Measurements from ENCODE around the gene LIMCH1.

Gene LIMCH1

DNA sequence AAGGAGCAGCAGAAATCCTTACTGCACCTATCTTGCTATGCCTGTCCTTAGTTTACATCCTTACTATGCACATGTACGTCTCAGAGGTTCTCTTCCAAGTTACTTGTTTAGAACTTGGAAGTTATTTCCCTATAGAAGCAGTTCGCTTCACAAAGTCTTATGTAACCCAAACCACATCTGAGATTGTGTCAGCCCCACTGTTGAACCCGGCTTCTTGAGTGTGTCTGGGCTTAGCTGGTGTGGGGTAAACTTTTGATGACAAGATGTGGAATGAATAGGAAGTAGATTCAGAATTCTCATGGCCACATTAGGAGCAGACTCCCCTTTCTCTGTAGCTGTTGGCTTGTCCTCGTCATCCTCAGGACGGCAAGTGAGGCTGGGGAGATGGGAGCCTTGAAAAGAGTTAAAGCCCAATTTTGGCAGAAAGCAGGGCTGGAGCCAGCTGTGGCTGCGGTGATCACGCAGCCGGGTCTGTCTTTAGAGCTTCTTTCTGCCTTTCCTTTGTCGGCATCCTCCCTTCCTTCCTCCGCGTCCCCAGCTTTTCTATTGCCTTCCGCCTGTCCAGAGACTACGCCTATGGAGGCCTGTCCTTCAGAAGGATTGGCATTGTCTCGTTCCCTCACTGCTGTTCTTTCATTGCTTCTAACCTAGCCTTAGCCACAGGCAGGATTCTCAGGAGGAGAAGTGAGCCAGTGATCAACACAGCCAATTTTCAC, 23.0 kb upstream of the LIMCH1 start:
- Mint-ChIP-seq H3K4me1 (ENCODE audit: low read depth) (no peaks in the 10 kb centered on the region), H3K9me3 (no peaks in the 10 kb centered on the region), H3K36me3 (ENCODE audit: low read depth) (no peaks in the 10 kb centered on the region), H3K27ac (no peak overlapping the region), H3K27me3 (no peaks in the 10 kb centered on the region), H3K4me3 (no peak overlapping the region)

DNA sequence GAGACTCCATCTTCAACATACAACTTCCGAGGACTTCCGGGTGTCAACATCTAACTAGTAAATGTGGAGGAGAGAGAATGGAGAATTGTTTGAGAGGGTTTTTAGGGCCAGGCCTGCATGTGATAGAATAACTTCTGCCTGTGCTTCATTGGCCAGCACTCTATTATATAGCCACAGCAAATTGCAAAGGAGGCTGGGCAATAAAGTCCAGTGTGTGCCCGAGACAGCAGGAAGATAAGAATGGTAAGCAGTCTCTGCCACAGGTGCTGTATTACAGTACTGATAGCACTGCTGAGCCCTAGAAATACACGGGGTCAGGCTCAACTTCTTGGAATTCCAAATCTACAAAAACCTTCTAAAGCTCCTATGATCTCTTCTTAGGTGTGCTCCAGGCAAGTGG, 20.8 kb upstream of the LIMCH1 start:
- no peak overlapping the region for H3K4me3 Mint-ChIP-seq
- H3K4me1 Mint-ChIP-seq (ENCODE audit: low read depth), result no peaks in the 10 kb centered on the region
- no peak overlapping the region for H3K27ac Mint-ChIP-seq
- no peaks in the 10 kb centered on the region for H3K36me3 Mint-ChIP-seq (ENCODE audit: low read depth)
- H3K9me3 Mint-ChIP-seq, result no peaks in the 10 kb centered on the region
- no peaks in the 10 kb centered on the region for H3K27me3 Mint-ChIP-seq

DNA sequence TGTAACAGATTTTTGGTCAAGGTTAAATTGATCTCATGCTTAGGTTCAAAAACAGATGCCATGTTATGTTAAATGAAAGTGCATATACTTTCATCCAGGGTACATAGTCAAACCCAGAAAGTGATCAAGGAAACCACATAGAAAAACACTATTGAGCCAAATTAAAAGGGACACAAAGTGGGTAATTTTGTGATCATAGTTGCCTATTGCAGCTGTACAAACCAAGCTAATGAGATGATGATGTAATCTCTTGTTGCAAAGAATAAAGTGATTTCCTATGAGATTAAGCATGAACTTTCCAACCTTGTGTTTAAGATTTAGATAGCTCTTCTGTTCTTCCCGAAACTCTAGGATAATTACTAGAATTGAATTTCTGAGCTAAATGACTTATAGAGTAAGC, 20.2 kb upstream of the LIMCH1 start:
- no peak overlapping the region for H3K27ac Mint-ChIP-seq
- H3K36me3 Mint-ChIP-seq (ENCODE audit: low read depth), result no peaks in the 10 kb centered on the region
- H3K9me3 Mint-ChIP-seq, result no peaks in the 10 kb centered on the region
- H3K4me3 Mint-ChIP-seq, result no peak overlapping the region
- H3K27me3 Mint-ChIP-seq, result no peaks in the 10 kb centered on the region
- H3K4me1 Mint-ChIP-seq (ENCODE audit: low read depth), result no peaks in the 10 kb centered on the region

DNA sequence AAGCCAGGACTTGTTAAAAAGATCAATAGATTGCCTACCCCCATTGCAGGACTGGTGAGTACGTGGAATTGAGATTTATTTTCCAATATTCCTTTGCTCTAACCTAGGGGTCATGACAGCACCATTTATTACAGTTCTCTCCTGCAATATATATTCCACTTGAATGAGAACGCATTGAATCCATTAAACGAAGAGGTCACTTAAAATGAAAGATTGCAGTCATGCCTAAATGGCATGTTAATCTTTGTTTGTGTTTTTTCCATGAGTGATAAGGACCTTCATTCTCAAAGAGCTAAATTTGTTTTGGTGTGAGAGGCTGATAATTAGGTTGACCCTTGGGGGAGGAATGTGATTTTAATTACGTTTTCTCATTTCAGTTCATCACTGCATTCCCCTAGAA, 13.5 kb upstream of the LIMCH1 start:
- H3K9me3 Mint-ChIP-seq, result peaks cover 6% of the 10 kb centered on the region
- H3K4me1 Mint-ChIP-seq (ENCODE audit: low read depth), result no peaks in the 10 kb centered on the region
- no peaks in the 10 kb centered on the region for H3K27me3 Mint-ChIP-seq
- H3K27ac Mint-ChIP-seq, result no peak overlapping the region
- no peak overlapping the region for H3K4me3 Mint-ChIP-seq
- no peaks in the 10 kb centered on the region for H3K36me3 Mint-ChIP-seq (ENCODE audit: low read depth)

DNA sequence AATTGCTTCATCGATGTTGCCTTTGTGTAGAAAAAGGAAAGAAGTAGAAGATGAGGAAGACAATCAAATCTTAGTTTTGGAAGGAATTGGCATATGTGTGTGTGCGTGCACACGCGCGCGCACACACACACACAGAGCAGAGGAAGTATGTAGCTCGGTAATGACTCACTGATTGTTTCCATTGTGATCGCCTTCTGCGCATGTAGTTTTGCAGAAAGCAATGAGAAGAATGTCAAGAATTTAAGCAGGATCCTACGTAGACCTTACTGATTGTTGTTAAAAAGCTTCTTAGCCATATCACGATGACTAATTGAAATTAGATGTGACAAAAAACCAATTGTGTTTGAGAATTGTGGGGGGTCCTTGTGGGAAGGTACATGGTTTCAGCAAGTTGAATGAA, 12.8 kb upstream of the LIMCH1 start:
- no peaks in the 10 kb centered on the region for H3K4me1 Mint-ChIP-seq (ENCODE audit: low read depth)
- no peak overlapping the region for H3K4me3 Mint-ChIP-seq
- no peak overlapping the region for H3K27ac Mint-ChIP-seq
- no peaks in the 10 kb centered on the region for H3K36me3 Mint-ChIP-seq (ENCODE audit: low read depth)
- H3K27me3 Mint-ChIP-seq, result no peaks in the 10 kb centered on the region
- H3K9me3 Mint-ChIP-seq, result peaks cover 6% of the 10 kb centered on the region

DNA sequence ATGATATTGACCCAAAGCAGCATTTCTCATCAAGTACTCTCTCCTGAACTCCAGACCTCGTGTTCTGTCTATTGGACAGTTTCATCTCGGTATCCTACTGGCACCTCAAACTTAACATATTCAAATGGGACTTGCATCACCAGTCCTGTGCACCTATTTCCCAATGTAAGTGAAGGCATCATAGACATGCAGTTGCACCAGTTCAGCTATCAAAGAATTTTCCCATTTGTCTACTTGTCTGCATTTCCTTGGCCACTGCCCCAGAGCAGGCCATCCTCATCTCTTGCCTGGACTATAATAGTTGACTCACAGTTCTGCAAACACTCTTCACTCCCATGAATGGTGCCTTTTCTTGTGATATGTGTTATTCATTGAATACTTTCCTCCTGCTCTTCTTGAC, 11.3 kb upstream of the LIMCH1 start:
- no peaks in the 10 kb centered on the region for H3K27me3 Mint-ChIP-seq
- no peaks in the 10 kb centered on the region for H3K36me3 Mint-ChIP-seq (ENCODE audit: low read depth)
- no peaks in the 10 kb centered on the region for H3K4me1 Mint-ChIP-seq (ENCODE audit: low read depth)
- no peak overlapping the region for H3K4me3 Mint-ChIP-seq
- H3K9me3 Mint-ChIP-seq, result peaks cover 6% of the 10 kb centered on the region
- no peak overlapping the region for H3K27ac Mint-ChIP-seq

DNA sequence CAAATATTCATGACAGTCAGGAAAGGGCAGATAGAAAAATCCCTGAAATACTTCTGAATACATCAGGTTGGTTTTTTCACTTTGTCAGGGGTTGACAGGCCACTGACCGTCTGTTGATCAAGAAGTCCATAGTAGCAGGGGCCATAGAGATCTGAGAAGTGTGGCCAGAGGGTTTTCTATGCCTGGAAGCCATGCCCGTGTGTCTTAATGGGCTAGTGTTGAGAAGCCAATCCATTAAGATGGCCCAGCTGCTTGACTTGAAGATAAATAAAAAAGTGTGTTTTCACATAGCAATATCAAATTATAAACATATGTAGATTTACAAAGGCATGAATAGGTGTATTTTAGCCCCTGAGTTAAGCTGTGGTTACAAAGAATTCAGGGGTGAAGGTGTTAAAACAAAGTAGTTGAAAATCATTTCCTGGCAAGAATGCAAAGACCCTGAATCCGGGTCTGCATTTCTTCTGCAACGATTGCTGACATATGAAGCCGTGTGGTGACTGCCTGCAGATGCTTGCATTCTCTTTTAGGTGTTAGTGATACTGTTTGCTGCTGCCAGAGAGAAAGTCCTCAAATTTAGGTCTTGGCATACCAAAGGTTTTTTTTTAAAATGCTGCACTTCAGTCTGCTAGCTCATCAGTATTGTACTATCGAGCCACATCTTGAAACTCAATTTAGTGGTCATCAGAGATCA, 9.3 kb upstream of the LIMCH1 start:
- Mint-ChIP-seq H3K4me3 (no peak overlapping the region), H3K9me3 (peaks cover 6% of the 10 kb centered on the region), H3K36me3 (ENCODE audit: low read depth) (no peaks in the 10 kb centered on the region)

DNA sequence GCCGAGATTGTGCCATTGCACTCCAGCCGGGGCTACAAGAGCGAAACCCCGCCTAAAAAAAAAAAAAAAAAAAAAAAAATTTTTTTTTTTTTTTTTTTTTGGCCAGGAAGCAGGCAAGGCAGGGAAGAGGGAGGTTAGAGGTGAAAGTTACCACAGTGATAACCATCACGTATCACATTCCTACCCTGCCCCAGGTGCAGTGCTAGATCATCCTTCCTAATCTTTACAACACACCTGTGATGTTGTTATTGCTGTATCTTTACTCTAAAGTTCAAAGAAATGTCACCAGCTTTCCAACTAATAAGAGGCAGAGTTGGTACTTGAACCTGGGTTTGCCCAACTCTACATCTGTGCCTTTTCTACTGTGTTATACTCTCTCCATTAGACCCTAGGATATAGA, 7.2 kb upstream of the LIMCH1 start:
- H3K4me3 Mint-ChIP-seq, result no peak overlapping the region
- H3K27ac Mint-ChIP-seq, result no peak overlapping the region
- no peaks in the 10 kb centered on the region for H3K4me1 Mint-ChIP-seq (ENCODE audit: low read depth)
- H3K27me3 Mint-ChIP-seq, result no peaks in the 10 kb centered on the region
- H3K9me3 Mint-ChIP-seq, result peaks cover 6% of the 10 kb centered on the region
- H3K36me3 Mint-ChIP-seq (ENCODE audit: low read depth), result no peaks in the 10 kb centered on the region

More for the DNA sequence above, 9.3 kb upstream of the LIMCH1 start:
- Mint-ChIP-seq H3K27ac (no peak overlapping the region), H3K4me1 (ENCODE audit: low read depth) (no peaks in the 10 kb centered on the region), H3K27me3 (no peaks in the 10 kb centered on the region)

DNA sequence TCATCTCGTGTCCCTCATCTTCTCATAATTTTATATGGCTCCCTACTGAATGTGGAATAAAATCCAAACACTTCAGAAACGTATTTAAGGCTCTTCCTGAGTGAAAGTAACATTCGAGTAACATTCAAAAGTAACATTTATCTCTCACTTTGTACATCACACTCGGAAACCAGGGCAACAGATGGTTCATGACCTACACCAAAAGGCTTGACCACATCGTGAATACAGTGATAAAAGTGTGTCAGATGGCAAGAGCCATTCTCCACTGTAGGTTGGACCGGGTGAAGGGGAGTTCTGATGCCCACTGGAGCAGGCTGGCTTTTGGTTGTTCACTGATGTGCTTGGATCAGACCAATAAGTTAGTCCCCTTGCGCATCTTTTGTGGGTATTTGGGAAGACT, 5.6 kb upstream of the LIMCH1 start:
- Mint-ChIP-seq H3K4me3 (no peak overlapping the region), H3K36me3 (ENCODE audit: low read depth) (no peaks in the 10 kb centered on the region), H3K27ac (no peak overlapping the region), H3K27me3 (no peaks in the 10 kb centered on the region), H3K4me1 (ENCODE audit: low read depth) (no peaks in the 10 kb centered on the region), H3K9me3 (no peaks in the 10 kb centered on the region)

DNA sequence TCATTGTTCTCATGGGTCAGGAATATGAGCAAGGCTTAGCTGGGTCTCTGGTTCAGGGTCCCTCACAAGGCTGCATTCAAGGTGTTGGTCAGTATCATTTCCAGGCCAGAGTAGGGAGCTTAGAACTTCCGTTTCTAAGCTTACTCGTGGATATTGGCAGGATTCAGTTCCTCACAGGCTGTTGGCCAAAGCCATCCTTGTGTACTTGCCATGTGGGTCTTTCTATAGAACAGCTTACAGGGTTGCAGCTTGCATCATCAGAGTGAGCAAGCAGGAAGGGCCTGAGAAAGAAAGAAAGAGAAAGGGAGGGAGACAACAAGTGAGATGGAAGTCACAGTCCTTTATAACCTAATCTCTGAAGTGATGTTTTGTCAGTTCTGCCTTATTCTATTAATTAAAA, 5.1 kb upstream of the LIMCH1 start:
- H3K36me3 Mint-ChIP-seq (ENCODE audit: low read depth), result no peaks in the 10 kb centered on the region
- no peaks in the 10 kb centered on the region for H3K4me1 Mint-ChIP-seq (ENCODE audit: low read depth)
- H3K4me3 Mint-ChIP-seq, result no peak overlapping the region
- no peaks in the 10 kb centered on the region for H3K27me3 Mint-ChIP-seq
- H3K9me3 Mint-ChIP-seq, result no peaks in the 10 kb centered on the region
- H3K27ac Mint-ChIP-seq, result no peak overlapping the region

DNA sequence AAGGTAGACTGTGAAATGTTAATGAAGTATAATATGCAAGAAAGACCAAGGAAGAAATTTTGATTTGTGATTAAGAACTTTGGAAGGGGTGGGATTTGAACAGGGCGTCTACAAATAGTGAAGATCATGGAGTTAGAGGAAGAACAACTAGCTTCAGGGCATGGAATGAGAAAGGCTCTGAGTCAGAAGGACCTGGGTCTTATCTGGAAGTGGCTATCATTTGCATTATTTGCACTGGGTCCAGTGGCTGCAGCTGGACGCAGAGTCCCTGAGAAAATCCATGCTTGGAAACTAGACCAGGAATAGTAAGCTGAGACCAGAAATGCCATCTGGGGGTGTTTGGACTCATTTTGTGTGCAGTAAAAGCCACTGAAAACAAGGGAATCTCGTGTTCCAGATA, 4.3 kb upstream of the LIMCH1 start:
- Mint-ChIP-seq H3K9me3 (no peaks in the 10 kb centered on the region), H3K4me3 (no peak overlapping the region), H3K4me1 (ENCODE audit: low read depth) (no peaks in the 10 kb centered on the region), H3K27ac (no peak overlapping the region), H3K27me3 (no peaks in the 10 kb centered on the region), H3K36me3 (ENCODE audit: low read depth) (no peaks in the 10 kb centered on the region)

DNA sequence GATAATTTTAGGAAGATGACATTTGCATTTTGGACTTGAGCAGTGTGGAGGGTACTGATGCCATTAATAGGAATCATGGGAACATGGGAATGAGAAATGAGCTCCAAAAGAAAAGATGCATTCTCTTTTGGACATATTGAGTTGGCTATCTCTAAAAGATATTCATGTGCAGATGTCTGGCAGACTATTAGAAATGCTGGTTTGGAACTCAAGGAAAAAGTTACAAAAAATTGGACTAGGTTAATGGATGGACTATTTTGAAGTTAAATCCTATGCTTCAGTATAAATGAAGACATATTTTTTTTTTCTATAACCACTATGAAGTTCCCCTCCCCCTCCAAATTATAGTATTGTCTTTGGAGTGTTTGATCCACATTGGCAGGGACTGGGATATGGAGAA, 3.6 kb upstream of the LIMCH1 start:
- Mint-ChIP-seq H3K36me3 (ENCODE audit: low read depth) (no peaks in the 10 kb centered on the region), H3K27me3 (no peaks in the 10 kb centered on the region), H3K9me3 (no peaks in the 10 kb centered on the region), H3K27ac (no peak overlapping the region), H3K4me1 (ENCODE audit: low read depth) (no peaks in the 10 kb centered on the region), H3K4me3 (no peak overlapping the region)

DNA sequence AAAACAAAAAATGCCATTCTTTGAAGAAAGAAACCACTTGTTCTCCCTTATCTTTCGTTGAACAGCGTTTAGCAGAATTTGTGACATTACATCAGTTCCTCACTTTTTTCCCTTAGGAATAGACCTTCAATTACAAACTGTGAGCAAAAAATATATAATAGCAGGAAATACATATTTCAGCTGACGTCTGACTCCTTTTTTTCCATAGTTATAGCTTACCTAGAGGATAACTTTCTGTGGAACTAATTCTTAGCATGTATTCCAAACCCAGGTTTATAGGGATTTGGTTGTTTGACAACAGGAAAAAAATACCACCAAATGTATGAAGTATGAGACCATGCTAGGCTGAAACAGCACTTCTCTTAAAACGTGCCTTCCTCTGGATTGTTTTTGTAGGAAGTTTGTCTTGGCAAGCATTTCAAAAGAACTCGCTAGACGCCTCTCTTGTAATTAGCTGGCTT, 2.0 kb upstream of the LIMCH1 start:
- H3K4me1 Mint-ChIP-seq (ENCODE audit: low read depth), result no peaks in the 10 kb centered on the region

DNA sequence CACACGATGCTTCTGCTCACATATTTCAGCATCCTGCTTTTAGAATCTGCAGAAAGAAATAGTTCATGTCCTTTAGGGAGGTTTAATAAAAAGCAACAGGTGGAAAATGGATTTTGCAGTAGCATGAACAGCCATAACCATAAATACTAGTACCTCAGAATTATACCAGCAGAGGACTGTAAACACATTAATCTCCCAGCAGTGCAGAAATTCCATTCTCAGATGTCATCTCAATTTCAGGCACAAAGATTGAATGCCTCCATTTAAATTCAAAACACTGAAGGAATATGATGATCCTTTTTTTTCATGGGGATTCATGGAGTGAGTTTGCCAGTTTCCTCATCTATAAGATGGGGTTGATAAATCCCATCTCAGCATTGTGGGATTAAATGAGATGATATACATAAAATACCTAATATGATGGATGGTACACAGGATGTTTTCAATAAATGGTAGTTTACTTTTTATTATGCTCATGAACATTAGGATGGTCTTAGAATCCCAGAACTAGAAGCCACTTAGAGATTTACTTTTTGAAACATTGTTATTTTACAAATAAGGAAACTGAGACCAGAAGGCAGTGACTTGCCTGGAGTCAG, 566 bp upstream of the LIMCH1 start:
- Mint-ChIP-seq H3K4me1 (ENCODE audit: low read depth) (no peaks in the 10 kb centered on the region), H3K9me3 (no peaks in the 10 kb centered on the region), H3K36me3 (ENCODE audit: low read depth) (no peaks in the 10 kb centered on the region), H3K27me3 (no peaks in the 10 kb centered on the region), H3K4me3 (no peak overlapping the region), H3K27ac (no peak overlapping the region)

More for the DNA sequence above, 2.0 kb upstream of the LIMCH1 start:
- Mint-ChIP-seq H3K27ac (no peak overlapping the region), H3K36me3 (ENCODE audit: low read depth) (no peaks in the 10 kb centered on the region), H3K27me3 (no peaks in the 10 kb centered on the region), H3K9me3 (no peaks in the 10 kb centered on the region), H3K4me3 (no peak overlapping the region)

DNA sequence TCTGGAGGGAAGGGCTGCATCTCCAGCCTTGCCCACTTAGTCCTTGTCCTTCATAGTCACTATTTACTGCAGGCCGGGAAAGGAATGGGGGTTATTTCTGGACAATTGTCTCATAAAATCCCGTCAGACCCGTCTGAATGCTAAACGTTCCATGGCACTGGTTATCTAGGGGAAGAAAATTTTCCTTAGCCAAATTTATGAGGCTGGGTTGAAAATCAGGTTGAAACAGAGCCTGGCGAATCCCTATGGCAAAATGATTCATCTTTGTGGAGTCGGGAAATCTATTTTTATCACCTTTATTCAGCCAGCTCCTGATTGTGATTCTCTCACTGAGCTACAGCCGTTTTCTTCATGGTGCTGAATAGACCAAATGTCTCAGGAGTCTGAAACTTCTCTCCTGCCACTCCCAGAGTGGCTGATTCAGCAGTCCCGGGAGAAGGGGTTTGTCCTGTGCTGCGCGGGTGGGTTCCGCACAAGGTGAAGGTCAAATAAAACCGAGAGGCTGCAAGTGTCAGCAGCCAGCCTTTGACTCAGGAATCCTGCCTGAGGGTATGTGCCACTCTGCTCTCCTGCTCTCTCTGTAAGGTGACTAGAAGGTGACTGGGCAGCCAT, 1.0 kb downstream of the LIMCH1 start:
- H3K27ac Mint-ChIP-seq, result no peak overlapping the region
- H3K36me3 Mint-ChIP-seq (ENCODE audit: low read depth), result no peaks in the 10 kb centered on the region
- H3K4me1 Mint-ChIP-seq (ENCODE audit: low read depth), result no peaks in the 10 kb centered on the region
- no peaks in the 10 kb centered on the region for H3K9me3 Mint-ChIP-seq
- H3K4me3 Mint-ChIP-seq, result no peak overlapping the region
- no peaks in the 10 kb centered on the region for H3K27me3 Mint-ChIP-seq

All from stimulated activated naive CD8-positive, alpha-beta T cell treated with anti-CD3 and anti-CD28 coated beads, Interleukin-15, Interleukin-2, amounts not matched to agents 100 ng/mL and 50 ng/mL, for 24 hours (primary cell).